ENCODE results near the gene CCDC57. TPM values are rescaled to one million over a fixed set of nuclear protein-coding genes. Genes with fewer than 3 reads are reported as not detected.

CCDC57 gene
- polyA plus RNA-seq, 1 donor (not counting 4 experiments of a cell fraction or from before 2014, with no cell fraction given): 19.2 TPM

DNA sequence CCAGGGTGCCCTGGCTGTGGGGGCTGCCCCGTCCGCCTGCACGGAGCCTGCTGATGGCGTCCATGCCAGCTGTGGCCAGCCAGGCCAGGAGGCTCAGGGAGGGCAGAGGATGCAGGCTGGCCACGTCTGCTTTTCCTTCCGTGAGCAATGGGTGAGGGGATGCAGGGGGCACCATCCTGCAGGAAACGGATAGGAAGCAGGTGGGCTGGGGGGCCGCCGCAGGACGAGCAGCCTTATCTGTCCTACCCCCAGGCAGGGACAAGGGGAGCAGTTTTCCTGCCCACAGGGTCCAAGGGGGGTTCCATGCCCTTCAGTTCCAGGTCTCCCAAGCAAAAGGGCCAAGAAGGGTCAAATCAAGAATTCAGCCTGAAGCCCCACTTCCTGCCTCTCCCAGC is 153.8 kb downstream of the CCDC57 start:
- Histone ChIP-seq H3K27me3 (ENCODE audit: control insufficient read depth, extremely low read depth, insufficient read depth, low read length) (no peaks in the 10 kb centered on the region), H3K9me3 (ENCODE audit: control insufficient read depth, low read depth, low read length) (no peaks in the 10 kb centered on the region), H3K36me3 (ENCODE audit: control insufficient read depth in 2 of 2, extremely low read depth in 1 of 2, insufficient read depth in 2 of 2, low read length in 2 of 2) (peaks cover 38 to 46% of the 10 kb centered on the region in 2 experiments), H3K9ac (ENCODE audit: control insufficient read depth, extremely low read depth, insufficient read depth, low read length) (no peak overlapping the region), H3K4me3 (ENCODE audit: control insufficient read depth in 2 of 3, extremely low read depth in 1 of 3, insufficient read depth in 2 of 3, low read depth in 1 of 3, low read length in 3 of 3) (no peak overlapping the region), H3K4me2 (ENCODE audit: control insufficient read depth, extremely low read depth, insufficient read depth, low read depth, low read length) (no peak overlapping the region), H3K9me1 (ENCODE audit: control insufficient read depth, extremely low read depth, insufficient read depth, low read length) (no peaks in the 10 kb centered on the region), H3K79me2 (ENCODE audit: control insufficient read depth, insufficient read depth, low read length) (peaks cover 7% of the 10 kb centered on the region), H4K20me1 (ENCODE audit: control insufficient read depth, extremely low read depth, insufficient read depth, low read length) (peaks cover 8% of the 10 kb centered on the region), H3K4me1 (ENCODE audit: control insufficient read depth, extremely low read depth, insufficient read depth, low read length) (no peaks in the 10 kb centered on the region), H2AFZ (ENCODE audit: control insufficient read depth, low read length) (no peak overlapping the region), H3K27ac (ENCODE audit: control insufficient read depth, insufficient read depth, low read length) (no peak overlapping the region)
- dilution Hi-C loops (cut with MboI; ENCODE audit: extremely low pct_ligation_motif_present, low sequenced_read_pairs): no loop called here
- no peak for TF ChIP-seq CTCF (optimal IDR thresholded peaks at IDR 0.05 in 1 of 3, IDR thresholded peaks at IDR 0.05 in 1 of 3, conservative IDR thresholded peaks at IDR 0.05 in 1 of 3; ENCODE audit: extremely low read depth in 1 of 3, insufficient read depth in 2 of 3, low read length in 3 of 3)
- no peak for TF ChIP-seq EZH2 (IDR thresholded peaks at IDR 0.05; ENCODE audit: low read length)
- FAIRE-seq: no peak
- no peak for DNase-seq (ENCODE audit: low read depth, low spot score)

DNA sequence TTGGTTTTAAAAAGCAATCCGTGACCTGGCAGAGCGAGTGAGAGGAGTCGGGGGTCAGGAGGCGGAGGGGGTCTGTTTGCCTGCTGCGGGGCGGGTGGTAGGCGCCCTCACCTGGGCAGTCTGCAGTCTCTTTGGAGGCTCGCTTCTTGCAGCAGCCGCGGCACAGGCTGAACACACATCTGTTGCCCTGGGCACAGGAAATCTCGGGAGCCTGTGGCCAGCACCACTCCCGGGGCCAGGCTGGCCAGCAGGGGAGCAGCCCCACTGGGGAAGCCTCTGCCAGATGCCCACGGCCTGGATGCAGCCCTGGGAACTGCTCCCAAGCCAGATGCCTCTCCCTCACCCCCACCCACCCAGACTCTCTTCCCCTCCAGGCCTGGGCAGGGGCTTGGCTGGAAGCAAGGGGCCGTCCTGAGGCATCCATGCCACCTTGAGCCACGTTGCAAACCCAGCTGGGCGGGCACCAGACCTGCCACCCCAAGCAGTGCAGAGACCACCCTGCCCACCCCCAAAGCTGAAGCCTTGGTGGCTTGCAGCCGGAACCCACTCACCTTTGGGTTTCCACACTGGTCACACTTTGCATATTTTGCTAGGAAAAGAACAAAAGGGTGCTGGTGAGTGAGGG is 154.3 kb downstream of the CCDC57 start:
- Histone ChIP-seq H3K9me3 (ENCODE audit: control insufficient read depth, low read depth, low read length) (no peaks in the 10 kb centered on the region), H2AFZ (ENCODE audit: control insufficient read depth, low read length) (no peak overlapping the region), H3K27me3 (ENCODE audit: control insufficient read depth, extremely low read depth, insufficient read depth, low read length) (no peaks in the 10 kb centered on the region), H3K9me1 (ENCODE audit: control insufficient read depth, extremely low read depth, insufficient read depth, low read length) (no peaks in the 10 kb centered on the region), H3K4me1 (ENCODE audit: control insufficient read depth, extremely low read depth, insufficient read depth, low read length) (no peaks in the 10 kb centered on the region), H3K4me2 (ENCODE audit: control insufficient read depth, extremely low read depth, insufficient read depth, low read depth, low read length) (no peak overlapping the region), H3K9ac (ENCODE audit: control insufficient read depth, extremely low read depth, insufficient read depth, low read length) (no peak overlapping the region), H3K79me2 (ENCODE audit: control insufficient read depth, insufficient read depth, low read length) (peaks cover 8% of the 10 kb centered on the region), H3K4me3 (ENCODE audit: control insufficient read depth in 2 of 3, extremely low read depth in 1 of 3, insufficient read depth in 2 of 3, low read depth in 1 of 3, low read length in 3 of 3) (no peak overlapping the region), H3K36me3 (ENCODE audit: control insufficient read depth in 2 of 2, extremely low read depth in 1 of 2, insufficient read depth in 2 of 2, low read length in 2 of 2) (peaks cover 32 to 46% of the 10 kb centered on the region in 2 experiments), H3K27ac (ENCODE audit: control insufficient read depth, insufficient read depth, low read length) (no peak overlapping the region), H4K20me1 (ENCODE audit: control insufficient read depth, extremely low read depth, insufficient read depth, low read length) (peaks cover 3% of the 10 kb centered on the region)
- dilution Hi-C loops (cut with MboI; ENCODE audit: extremely low pct_ligation_motif_present, low sequenced_read_pairs): no loop called here
- no peak for DNase-seq (ENCODE audit: low read depth, low spot score)
- FAIRE-seq: no peak
- TF ChIP-seq CTCF (optimal IDR thresholded peaks at IDR 0.05 in 1 of 3, IDR thresholded peaks at IDR 0.05 in 1 of 3, conservative IDR thresholded peaks at IDR 0.05 in 1 of 3; ENCODE audit: extremely low read depth in 1 of 3, insufficient read depth in 2 of 3, low read length in 3 of 3): no peak
- no peak for TF ChIP-seq EZH2 (IDR thresholded peaks at IDR 0.05; ENCODE audit: low read length)

Measured in keratinocyte (primary cell).